Upper lobe of right lung (tissue), 1 donor: ENCODE data around the gene AURKA. TPM values are rescaled to one million over a fixed set of nuclear protein-coding genes. Genes with fewer than 3 reads are reported as not detected.

Experiments used
- ATAC-seq: fragments of 200-7000 bp; cut with Tn5 transposase; one replicate; pipeline ENCODE4 v1.9.1; 2020; ENCODE audit warnings: mild to moderate bottlenecking, moderate library complexity
- DNase-seq: peaks from one replicate; pipeline ENCODE4 v3.0.0-alpha.2; 2020
- H3K27ac ChIP-seq: fragments of 200-600 bp; one replicate; pipeline ENCODE4 v1.8.0; 2022
- H3K27me3 ChIP-seq: fragments of 200-600 bp; one replicate; pipeline ENCODE4 v1.8.0; 2022; ENCODE audit warnings: mild to moderate bottlenecking
- H3K36me3 ChIP-seq: fragments of 200-600 bp; one replicate; pipeline ENCODE4 v1.8.0; 2022
- H3K4me1 ChIP-seq: fragments of 200-600 bp; one replicate; pipeline ENCODE4 v1.8.0; 2022
- H3K4me3 ChIP-seq: fragments of 200-600 bp; one replicate; pipeline ENCODE4 v1.8.0; 2022; ENCODE audit warnings: mild to moderate bottlenecking
- H3K9me3 ChIP-seq: fragments of 200-600 bp; one replicate; pipeline ENCODE4 v1.8.0; 2022
- CTCF ChIP-seq: fragments of 200-600 bp; IDR thresholded peaks from one replicate; pipeline ENCODE4 v1.8.0; 2022; ENCODE audit warnings: antibody characterized with exemption
- intact Hi-C: fragments of 100-400 bp; cut with DNase I; formaldehyde crosslinking; loops from one replicate; pipeline ENCODE4 v1.11.0; 2022
- total RNA-seq: library from RNA; stranded (reverse); fragmentation: NEBNext Ultra II Directional; extraction: Animal tissue kit (Norgen Biotek cat#: 25700); gene quantifications from one replicate; pipeline ENCODE4 v1.2.1, GENCODE V29; 2021
- donor health status: DM: no; HTN: yes; CAD: no; lungs with severe emphysema.

AURKA gene
- total RNA-seq, 1 donor from 2014 or later = 1.5 TPM

GRCh38 chr20:56437196-56437960 is 45.4 kb upstream of the AURKA start:
- no peak overlapping the region for H3K4me3 ChIP-seq
- peak overlapping the region; percentile 8 for H3K27ac ChIP-seq
- H3K4me1 ChIP-seq = peaks cover 29% of the 10 kb centered on the region
- TF ChIP-seq CTCF = no peak
- ATAC-seq (no peak), DNase-seq (no peak)
- H3K27me3 ChIP-seq = no peaks in the 10 kb centered on the region
- intact Hi-C loops = no loop called here
- H3K36me3 ChIP-seq = peaks cover 5% of the 10 kb centered on the region
- H3K9me3 ChIP-seq = no peaks in the 10 kb centered on the region

DNA sequence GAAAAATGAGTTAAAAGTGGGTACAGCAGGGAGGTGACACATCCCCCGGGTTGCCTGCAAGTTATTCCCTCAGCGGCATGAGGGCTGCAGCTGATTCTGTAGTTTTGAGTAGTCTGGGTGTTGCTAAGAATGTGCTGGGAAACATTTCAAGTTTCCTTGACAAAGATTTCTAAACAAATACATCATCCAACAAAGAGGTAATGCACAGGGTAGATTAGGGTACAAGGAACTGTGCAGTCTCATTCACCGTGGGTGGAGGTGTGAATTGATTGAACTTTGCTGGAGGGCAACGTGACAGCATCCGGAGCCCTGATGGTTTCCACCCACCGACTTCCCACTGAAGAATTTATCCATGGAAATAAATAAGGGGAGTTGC is 41.9 kb upstream of the AURKA start:
- H3K27ac ChIP-seq = peak overlapping the region; percentile 59
- intact Hi-C loops = no loop called here
- TF ChIP-seq CTCF = no peak
- no peaks in the 10 kb centered on the region for H3K9me3 ChIP-seq
- no peak overlapping the region for H3K4me3 ChIP-seq
- peaks cover 5% of the 10 kb centered on the region for H3K36me3 ChIP-seq
- H3K27me3 ChIP-seq = no peaks in the 10 kb centered on the region
- peak; percentile 41 for ATAC-seq
- H3K4me1 ChIP-seq = peaks cover 27% of the 10 kb centered on the region
- no peak for DNase-seq

DNA sequence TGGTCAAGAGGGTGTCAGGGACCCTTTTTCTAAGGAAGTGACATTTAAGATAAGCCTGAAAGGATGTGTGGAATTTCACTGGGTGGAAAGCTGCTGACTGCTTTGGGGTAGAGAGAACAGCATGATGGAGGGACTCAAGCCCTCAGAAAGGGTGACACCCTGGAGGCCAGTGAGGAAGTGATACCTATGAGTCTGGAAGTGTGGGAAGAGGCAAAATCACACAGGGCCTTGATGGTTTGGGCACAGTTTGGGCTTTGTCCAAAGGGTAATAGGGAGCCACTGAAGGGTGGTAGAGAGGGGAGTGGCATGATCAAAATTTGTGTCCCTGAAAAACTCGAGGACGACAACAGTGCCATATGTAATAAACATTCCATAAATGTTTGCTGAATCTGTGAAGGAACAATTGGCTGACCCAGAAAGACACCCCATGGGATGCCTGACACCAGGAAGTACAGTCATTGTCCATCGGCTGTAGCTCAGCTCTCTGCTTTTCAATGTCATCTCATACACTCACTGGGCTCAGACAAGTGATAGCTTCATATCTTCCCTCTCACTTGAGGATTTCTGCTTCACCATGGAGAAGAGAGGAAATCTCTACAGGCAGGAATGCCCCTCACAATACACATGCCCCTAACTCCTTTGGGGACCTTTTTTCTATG is 41.3 kb upstream of the AURKA start:
- Histone ChIP-seq H3K27me3 (no peaks in the 10 kb centered on the region), H3K4me1 (peaks cover 27% of the 10 kb centered on the region), H3K27ac (peak overlapping the region; percentile 59), H3K4me3 (no peak overlapping the region), H3K36me3 (peaks cover 5% of the 10 kb centered on the region), H3K9me3 (no peaks in the 10 kb centered on the region)
- ATAC-seq (no peak), DNase-seq (no peak)
- TF ChIP-seq CTCF = no peak
- intact Hi-C loops = no loop called here

DNA sequence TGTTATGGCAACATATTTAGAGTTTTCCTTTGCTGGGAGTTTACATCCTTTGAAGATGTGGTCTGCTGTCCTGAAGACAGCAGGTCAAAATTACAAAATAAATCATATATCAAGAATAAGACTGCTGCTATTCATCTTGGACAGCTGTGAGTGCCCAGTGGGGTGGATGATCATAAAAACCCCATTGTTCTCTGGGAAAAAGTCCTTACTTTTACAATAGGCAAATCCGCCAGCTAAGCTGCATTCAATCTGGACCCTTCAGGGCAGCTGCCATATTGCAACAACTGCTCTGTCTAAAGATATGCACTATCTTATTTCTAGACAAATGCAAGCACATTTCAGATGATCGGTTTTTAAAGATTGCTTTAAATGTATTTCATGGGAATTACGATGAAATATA is 39.5 kb upstream of the AURKA start:
- no peak for DNase-seq
- no peak for TF ChIP-seq CTCF
- intact Hi-C loops = no loop called here
- Histone ChIP-seq H3K4me1 (peaks cover 37% of the 10 kb centered on the region), H3K27ac (peak overlapping the region; percentile 34), H3K27me3 (no peaks in the 10 kb centered on the region), H3K9me3 (no peaks in the 10 kb centered on the region), H3K36me3 (no peaks in the 10 kb centered on the region), H3K4me3 (no peak overlapping the region)
- ATAC-seq = no peak

DNA sequence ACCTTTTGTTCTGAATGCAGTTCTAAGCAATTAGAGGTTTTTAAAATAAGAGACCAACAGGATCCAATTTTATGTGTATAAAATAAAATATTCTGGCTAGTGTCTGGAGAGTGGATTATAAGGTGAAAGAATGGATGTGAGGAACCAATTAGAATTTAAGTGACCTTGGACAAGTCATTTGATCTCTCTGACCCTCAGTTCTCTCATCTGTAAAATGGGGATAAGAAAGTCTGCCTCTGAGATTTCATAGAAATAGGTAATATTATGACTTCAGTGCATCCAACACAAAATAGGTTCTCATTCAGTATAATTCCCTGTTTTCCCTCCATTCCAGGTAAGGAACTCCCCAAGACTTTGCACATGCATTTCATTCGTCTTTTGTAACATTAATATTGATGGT is 38.9 kb upstream of the AURKA start:
- no peak for TF ChIP-seq CTCF
- H3K9me3 ChIP-seq = no peaks in the 10 kb centered on the region
- no peak overlapping the region for H3K4me3 ChIP-seq
- peaks cover 37% of the 10 kb centered on the region for H3K4me1 ChIP-seq
- ATAC-seq (no peak), DNase-seq (no peak)
- peak overlapping the region; percentile 34 for H3K27ac ChIP-seq
- intact Hi-C loops = no loop called here
- no peaks in the 10 kb centered on the region for H3K27me3 ChIP-seq
- H3K36me3 ChIP-seq = no peaks in the 10 kb centered on the region
